ENCODE data around the gene PEAK1. TPM values are rescaled to one million over a fixed set of nuclear protein-coding genes. Genes with fewer than 3 reads are reported as not detected.
"Not testable (repeated sequence)": the region's sequence is repeated elsewhere in the genome, so short reads cannot be mapped to it uniquely, and the experiment has no call there.

The PEAK1 gene
- total RNA-seq, 1 donor from 2014 or later, result 34.2 TPM

- CTCF ChIA-PET, result interaction anchor here (0.6 to 9.0 kb wide), 18 partner anchors 9 to 635 kb away, joined by 3 to 147 read pairs (median 6); partner anchors contain the start of genes HMG20A, LINGO1 and PEAK1
- ATAC-seq (ENCODE audit: low read depth), result no peak
- no peaks in the 10 kb centered on the region for H3K36me3 Mint-ChIP-seq (ENCODE audit: low read depth)
- H3K4me1 Mint-ChIP-seq, result peaks cover 81% of the 10 kb centered on the region
- no peak overlapping the region for H3K4me3 Mint-ChIP-seq
- intact Hi-C loops (cut with micrococcal nuclease), result loop anchor here (1.0 to 10.0 kb wide), 8 partner anchors 68 to 1571 kb away; partner anchors contain the start of gene LINGO1
- H3K27ac Mint-ChIP-seq, result peak overlapping the region; percentile 87
- no peaks in the 10 kb centered on the region for H3K27me3 Mint-ChIP-seq
- POLR2A ChIA-PET, result interaction anchor here (0.6 to 1.9 kb wide), 6 partner anchors 22 to 636 kb away, joined by 3 to 16 read pairs (median 5); no protein-coding TSS in a partner anchor
- no peaks in the 10 kb centered on the region for H3K9me3 Mint-ChIP-seq
- no peak for DNase-seq
- no peak for TF ChIP-seq CTCF (IDR thresholded peaks at IDR 0.05)
Observed at GRCh38 chr15:77186594-77187011, 233.3 kb downstream of the PEAK1 start.

- Mint-ChIP-seq H3K4me3 (no peak overlapping the region), H3K36me3 (ENCODE audit: low read depth) (no peaks in the 10 kb centered on the region), H3K4me1 (peaks cover 94% of the 10 kb centered on the region), H3K27me3 (no peaks in the 10 kb centered on the region), H3K27ac (peak overlapping the region; percentile 13), H3K9me3 (no peaks in the 10 kb centered on the region)
- DNase-seq (no peak), ATAC-seq (ENCODE audit: low read depth) (no peak)
- CTCF ChIA-PET, result interaction anchor here (1.2 to 9.0 kb wide), 8 partner anchors 67 to 448 kb away, joined by 4 to 147 read pairs (median 28); partner anchors contain the start of gene LINGO1
- intact Hi-C loops (cut with micrococcal nuclease), result loop anchor here (5.0 to 10.0 kb wide), 4 partner anchors 103 to 1572 kb away; no protein-coding TSS in a partner anchor
- POLR2A ChIA-PET, result interaction anchor here (1.2 kb wide), 1 partner anchor 358 kb away, joined by 5 read pairs; no protein-coding TSS in a partner anchor
- TF ChIP-seq CTCF (IDR thresholded peaks at IDR 0.05), result no peak
Observed at GRCh38 chr15:77185242-77185785, 234.6 kb downstream of the PEAK1 start.

GRCh38 chr15:77184352-77184751 is 235.6 kb downstream of the PEAK1 start:
- ATAC-seq (ENCODE audit: low read depth); H3K4me3 Mint-ChIP-seq; H3K27ac Mint-ChIP-seq; H3K27me3 Mint-ChIP-seq; H3K36me3 Mint-ChIP-seq (ENCODE audit: low read depth); H3K9me3 Mint-ChIP-seq; DNase-seq: not testable (repeated sequence)
- POLR2A ChIA-PET, result interaction anchor here (1.2 kb wide), 1 partner anchor 359 kb away, joined by 5 read pairs; no protein-coding TSS in a partner anchor
- CTCF ChIA-PET, result interaction anchor here (4.0 to 9.0 kb wide), 4 partner anchors 66 to 360 kb away, joined by 33 to 147 read pairs (median 98); no protein-coding TSS in a partner anchor
- peaks cover 94% of the 10 kb centered on the region for H3K4me1 Mint-ChIP-seq
- intact Hi-C loops (cut with micrococcal nuclease), result loop anchor here (10.0 kb wide), 1 partner anchor 690 kb away; no protein-coding TSS in a partner anchor

- TF ChIP-seq CTCF (IDR thresholded peaks at IDR 0.05), result no peak
- Mint-ChIP-seq H3K36me3 (ENCODE audit: low read depth) (no peaks in the 10 kb centered on the region), H3K4me3 (no peak overlapping the region), H3K9me3 (no peaks in the 10 kb centered on the region), H3K27ac (peak overlapping the region; percentile 74), H3K27me3 (no peaks in the 10 kb centered on the region), H3K4me1 (peaks cover 93% of the 10 kb centered on the region)
- DNase-seq (no peak), ATAC-seq (ENCODE audit: low read depth) (no peak)
- intact Hi-C loops (cut with micrococcal nuclease), result loop anchor here (10.0 kb wide), 1 partner anchor 692 kb away; no protein-coding TSS in a partner anchor
- POLR2A ChIA-PET, result interaction anchor here (1.0 kb wide), 1 partner anchor 360 kb away, joined by 4 read pairs; no protein-coding TSS in a partner anchor
- CTCF ChIA-PET, result interaction anchor here (1.0 to 9.0 kb wide), 5 partner anchors 64 to 360 kb away, joined by 4 to 144 read pairs (median 27); no protein-coding TSS in a partner anchor
Observed at GRCh38 chr15:77183066-77183465, 236.8 kb downstream of the PEAK1 start.

- POLR2A ChIA-PET, result interaction anchor here (0.5 to 1.1 kb wide), 9 partner anchors 18 to 356 kb away, joined by 3 to 5 read pairs (median 4); partner anchors contain the start of genes RCN2 and TSPAN3
- DNase-seq (peak; percentile 37), ATAC-seq (ENCODE audit: low read depth) (peak; percentile 75)
- Mint-ChIP-seq H3K4me1 (peaks cover 82% of the 10 kb centered on the region), H3K27ac (peak overlapping the region; percentile 94), H3K27me3 (no peaks in the 10 kb centered on the region), H3K9me3 (no peaks in the 10 kb centered on the region), H3K4me3 (peak overlapping the region; percentile 78), H3K36me3 (ENCODE audit: low read depth) (no peaks in the 10 kb centered on the region)
- CTCF ChIA-PET, result interaction anchor here (1.0 to 3.5 kb wide), 5 partner anchors 9 to 362 kb away, joined by 3 to 31 read pairs (median 5); no protein-coding TSS in a partner anchor
- no peak for TF ChIP-seq CTCF (IDR thresholded peaks at IDR 0.05)
- intact Hi-C loops (cut with micrococcal nuclease), result loop anchor here (1.0 to 10.0 kb wide), 3 partner anchors 8 to 693 kb away; no protein-coding TSS in a partner anchor
Observed at GRCh38 chr15:77181305-77182074, 238.4 kb downstream of the PEAK1 start.
